Mesenchymal stem cell (in vitro differentiated cells and primary cell): ENCODE data around the gene REX1BD.

Source experiments
- DNase-seq: peaks from one replicate; pipeline ENCODE4 v3.0.0-alpha.2; 2013
- H2AFZ ChIP-seq: one replicate; pipeline ENCODE4 v1.6.1; 2013; ENCODE audit warnings: low read depth, mild to moderate bottlenecking, control low read depth, inconsistent platforms, low read length, moderate library complexity
- H2AK5ac ChIP-seq: 2 replicates; pipeline ENCODE4 v1.6.1; 2013; ENCODE audit warnings: low read length, moderate library complexity, mild to moderate bottlenecking, inconsistent platforms; ENCODE audit not compliant: severe bottlenecking
- H2BK120ac ChIP-seq: one replicate; pipeline ENCODE4 v1.6.1; 2013; ENCODE audit warnings: low read depth, mild to moderate bottlenecking, inconsistent platforms, low read length, moderate library complexity
- H2BK12ac ChIP-seq, 2 experiments: one replicate each; pipeline ENCODE4 v1.6.1; 2013; ENCODE audit warnings: inconsistent platforms in 2 of 2, low read length in 2 of 2, mild to moderate bottlenecking in 2 of 2, moderate library complexity in 2 of 2, control low read depth in 1 of 2
- H2BK15ac ChIP-seq: one replicate; pipeline ENCODE4 v1.6.1; 2013; ENCODE audit warnings: mild to moderate bottlenecking, low read depth, inconsistent platforms; ENCODE audit not compliant: poor library complexity, severe bottlenecking
- H2BK5ac ChIP-seq: 2 replicates; pipeline ENCODE4 v1.6.1; 2013; ENCODE audit warnings: low read depth, mild to moderate bottlenecking, low read length, control low read depth, inconsistent platforms; ENCODE audit not compliant: poor library complexity, severe bottlenecking
- H3K14ac ChIP-seq, 2 experiments: one replicate each; pipeline ENCODE4 v1.6.1; 2013; ENCODE audit warnings: inconsistent platforms in 2 of 2, low read length in 2 of 2, control low read depth in 1 of 2, mild to moderate bottlenecking in 1 of 2, moderate library complexity in 1 of 2
- H3K18ac ChIP-seq, 2 experiments: one replicate each; pipeline ENCODE4 v1.6.1; 2013; ENCODE audit warnings: inconsistent platforms in 2 of 2, low read length in 2 of 2, control low read depth in 1 of 2, low read depth in 1 of 2, mild to moderate bottlenecking in 1 of 2
- H3K23ac ChIP-seq, 2 experiments: one replicate each; pipeline ENCODE4 v1.6.1; 2013; ENCODE audit warnings: inconsistent platforms in 2 of 2, low read length in 2 of 2, mild to moderate bottlenecking in 2 of 2, moderate library complexity in 2 of 2, control low read depth in 1 of 2
- H3K27ac ChIP-seq: 2 replicates; pipeline ENCODE4 v1.5.1; 2013; ENCODE audit warnings: mild to moderate bottlenecking, moderate library complexity, low read length, control low read depth, inconsistent platforms; ENCODE audit not compliant: poor library complexity, severe bottlenecking
- H3K27me3 ChIP-seq, 2 experiments: 2 replicates each; pipeline versions ENCODE4 v1.6.1 to v1.7.0; 2013; ENCODE audit warnings: low read length in 2 of 2, mild to moderate bottlenecking in 2 of 2, moderate library complexity in 2 of 2, control low read depth in 1 of 2, inconsistent platforms in 1 of 2; ENCODE audit not compliant: control insufficient read depth in 1 of 2, insufficient read depth in 1 of 2
- H3K36me3 ChIP-seq, 2 experiments: 2 replicates each; pipeline versions ENCODE4 v1.6.1 to v1.7.0; 2013; ENCODE audit warnings: low read length in 2 of 2, control low read depth in 1 of 2, inconsistent platforms in 1 of 2, low read depth in 1 of 2, mild to moderate bottlenecking in 1 of 2; ENCODE audit not compliant: insufficient read depth in 2 of 2, control insufficient read depth in 1 of 2
- H3K4ac ChIP-seq, 2 experiments: one replicate each; pipeline ENCODE4 v1.6.1; 2013; ENCODE audit warnings: inconsistent platforms in 2 of 2, low read length in 2 of 2, mild to moderate bottlenecking in 2 of 2, moderate library complexity in 2 of 2, control low read depth in 1 of 2, low read depth in 1 of 2
- H3K4me1 ChIP-seq: 2 replicates; pipeline ENCODE4 v1.6.1; 2013; ENCODE audit warnings: low read depth, low read length, control low read depth; ENCODE audit not compliant: control insufficient read depth, insufficient read depth
- H3K4me2 ChIP-seq: 2 replicates; pipeline ENCODE4 v1.6.1; 2013; ENCODE audit warnings: low read length, mild to moderate bottlenecking, inconsistent platforms; ENCODE audit not compliant: poor library complexity, severe bottlenecking
- H3K4me3 ChIP-seq, 2 experiments: 2 replicates each; pipeline versions ENCODE4 v1.5.1 to v1.7.0; 2013; ENCODE audit warnings: low read length in 2 of 2, mild to moderate bottlenecking in 2 of 2, control low read depth in 1 of 2, low read depth in 1 of 2; ENCODE audit not compliant: insufficient read depth in 1 of 2
- H3K79me1 ChIP-seq: replicated peaks from 2 replicates; pipeline ENCODE4 v1.6.1; 2013; ENCODE audit warnings: mild to moderate bottlenecking, control low read depth, low read length, inconsistent platforms; ENCODE audit not compliant: poor library complexity, severe bottlenecking
- H3K9ac ChIP-seq: 2 replicates; pipeline ENCODE4 v1.7.0; 2013; ENCODE audit warnings: mild to moderate bottlenecking, low read length, moderate library complexity
- H3K9me3 ChIP-seq: 2 replicates; pipeline ENCODE4 v1.7.0; 2013; ENCODE audit warnings: mild to moderate bottlenecking, low read length; ENCODE audit not compliant: control insufficient read depth
- H4K8ac ChIP-seq: one replicate; pipeline ENCODE4 v1.6.1; 2013; ENCODE audit warnings: inconsistent platforms, mild to moderate bottlenecking, low read length, moderate library complexity
- H4K91ac ChIP-seq: one replicate; pipeline ENCODE4 v1.6.1; 2013; ENCODE audit warnings: mild to moderate bottlenecking, low read length, inconsistent platforms
- WGBS: methylation state at CpG from one replicate; pipeline ENCODE4 v1.1.7; 2013; ENCODE audit warnings: mixed read lengths; 5-methylcytosine and 5-hydroxymethylcytosine counted together

Gene REX1BD

DNA sequence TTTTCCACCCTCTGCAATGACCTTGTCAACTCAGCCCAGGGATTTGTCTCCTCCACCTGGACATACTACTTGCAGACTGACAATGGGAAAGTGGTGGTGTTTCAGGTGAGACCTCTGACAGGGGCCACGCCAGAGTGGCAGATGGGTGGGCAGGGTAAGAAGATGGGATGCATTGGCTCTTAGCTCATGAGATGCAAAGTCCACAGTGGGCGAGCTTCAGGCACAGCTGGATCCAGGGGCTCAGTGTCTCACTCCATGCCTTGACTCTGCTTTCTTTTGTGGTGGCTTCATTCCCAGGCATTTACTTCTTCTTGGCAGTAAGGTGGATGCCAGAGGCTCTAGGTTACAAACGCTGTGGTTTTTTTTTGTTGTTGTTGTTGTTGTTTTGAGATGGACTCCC is 27.4 kb downstream of the REX1BD start:
- no peak overlapping the region for H3K4ac ChIP-seq
- no peak overlapping the region for H2AFZ ChIP-seq
- H2AK5ac ChIP-seq, result no peak overlapping the region
- H3K9me3 ChIP-seq, result peaks cover 5% of the 10 kb centered on the region
- peaks cover 26% of the 10 kb centered on the region for H3K4me1 ChIP-seq
- no peaks in the 10 kb centered on the region for H3K79me1 ChIP-seq
- WGBS, result 60% methylated on average over 3 of the region's 3 CpGs
- no peak overlapping the region for H3K4me3 ChIP-seq
- no peak overlapping the region for H3K23ac ChIP-seq
- no peak overlapping the region for H3K18ac ChIP-seq
- H2BK5ac ChIP-seq, result no peak overlapping the region
- H3K4me2 ChIP-seq, result no peak overlapping the region
- no peak overlapping the region for H3K9ac ChIP-seq
- no peak overlapping the region for H2BK12ac ChIP-seq
- H2BK15ac ChIP-seq, result no peak overlapping the region
- H2BK120ac ChIP-seq, result no peak overlapping the region
- no peak for DNase-seq
- H3K27me3 ChIP-seq, result peaks cover 54 to 58% of the 10 kb centered on the region in 2 experiments
- no peaks in the 10 kb centered on the region for H3K36me3 ChIP-seq
- H3K14ac ChIP-seq, result no peak overlapping the region
- H4K91ac ChIP-seq, result no peak overlapping the region
- H4K8ac ChIP-seq, result no peak overlapping the region
- H3K27ac ChIP-seq, result no peak overlapping the region

DNA sequence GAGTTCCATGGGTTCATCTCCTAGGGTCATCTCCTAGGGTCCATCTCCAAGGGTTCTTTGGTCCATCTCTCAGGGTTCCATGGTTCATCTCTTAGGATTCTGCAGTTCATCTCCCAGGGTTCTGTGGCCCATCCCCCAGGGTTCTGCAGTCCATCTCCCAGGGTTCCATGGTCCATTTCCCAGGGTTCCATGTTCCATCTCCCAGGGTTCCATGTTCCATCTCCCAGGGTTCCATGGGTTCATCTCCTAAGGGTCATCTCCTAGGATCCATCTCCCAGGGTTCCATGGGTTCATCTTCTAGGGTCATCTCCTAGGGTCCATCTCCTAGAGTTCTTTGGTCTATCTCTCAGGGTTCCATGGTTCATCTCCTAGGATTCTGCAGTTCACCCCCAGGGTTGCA is 29.0 kb downstream of the REX1BD start:
- Histone ChIP-seq H3K9me3 (peaks cover 5% of the 10 kb centered on the region), H3K27ac (no peak overlapping the region), H2BK15ac (no peak overlapping the region), H3K9ac (no peak overlapping the region), H3K36me3 (no peaks in the 10 kb centered on the region), H2BK5ac (no peak overlapping the region), H3K14ac (no peak overlapping the region), H3K79me1 (no peaks in the 10 kb centered on the region), H4K91ac (no peak overlapping the region), H3K18ac (no peak overlapping the region), H2BK12ac (no peak overlapping the region), H3K4me2 (no peak overlapping the region), H4K8ac (no peak overlapping the region), H2BK120ac (no peak overlapping the region), H3K4me1 (peaks cover 13% of the 10 kb centered on the region), H3K4ac (no peak overlapping the region), H2AK5ac (no peak overlapping the region), H3K27me3 (peaks cover 41 to 47% of the 10 kb centered on the region in 2 experiments), H2AFZ (no peak overlapping the region), H3K4me3 (no peak overlapping the region), H3K23ac (no peak overlapping the region)
- DNase-seq, result no peak

DNA sequence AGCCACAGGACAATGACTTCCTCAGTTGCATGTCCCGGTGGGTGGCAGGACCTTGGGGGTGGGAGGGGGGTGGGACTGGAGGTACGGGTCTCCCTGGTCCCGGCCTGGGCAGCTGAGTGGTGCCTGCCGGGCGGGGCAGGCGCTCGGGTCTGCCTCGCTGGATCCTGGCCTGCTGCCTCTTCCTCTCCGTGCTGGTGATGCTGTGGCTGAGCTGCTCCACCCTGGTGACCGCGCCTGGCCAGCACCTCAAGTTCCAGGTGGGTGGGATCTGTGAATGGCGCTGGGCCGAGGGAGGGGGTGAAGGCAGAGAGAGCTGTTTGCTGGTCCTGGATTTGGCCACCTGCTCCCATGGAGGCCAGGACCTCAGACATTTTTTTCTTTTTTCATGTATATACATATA is 29.6 kb downstream of the REX1BD start:
- Histone ChIP-seq H3K14ac (no peak overlapping the region), H3K36me3 (no peaks in the 10 kb centered on the region), H3K4me1 (peaks cover 6% of the 10 kb centered on the region), H2AFZ (no peak overlapping the region), H2BK15ac (no peak overlapping the region), H3K4me3 (no peak overlapping the region), H3K18ac (no peak overlapping the region), H3K9ac (no peak overlapping the region), H3K27me3 (peaks cover 34 to 46% of the 10 kb centered on the region in 2 experiments), H2BK120ac (no peak overlapping the region), H2BK12ac (no peak overlapping the region), H3K9me3 (peaks cover 5% of the 10 kb centered on the region), H4K8ac (no peak overlapping the region), H4K91ac (no peak overlapping the region), H3K4ac (no peak overlapping the region), H2AK5ac (no peak overlapping the region), H3K79me1 (no peaks in the 10 kb centered on the region), H3K23ac (no peak overlapping the region), H2BK5ac (no peak overlapping the region), H3K27ac (no peak overlapping the region), H3K4me2 (no peak overlapping the region)
- DNase-seq, result no peak
- WGBS, result 95% methylated on average over 10 of the region's 13 CpGs

DNA sequence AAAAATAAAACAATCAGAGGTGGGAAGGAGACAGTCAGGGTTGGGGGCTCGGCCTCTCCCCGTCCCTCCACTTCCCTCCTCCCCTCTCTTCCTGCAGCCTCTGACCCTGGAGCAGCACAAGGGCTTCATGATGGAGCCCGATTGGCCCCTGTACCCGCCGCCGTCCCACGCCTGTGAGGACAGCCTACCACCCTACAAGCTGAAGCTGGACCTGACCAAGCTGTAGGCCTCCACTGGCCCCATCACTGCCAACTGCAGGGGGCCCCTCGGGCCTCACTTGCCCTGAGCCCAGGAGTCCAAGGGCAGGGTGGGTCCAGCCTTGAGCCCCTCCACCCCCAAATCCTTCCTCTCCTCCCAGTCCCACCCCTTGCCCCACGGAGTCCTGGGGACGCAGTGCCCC is 31.7 kb downstream of the REX1BD start:
- Histone ChIP-seq H3K14ac (no peak overlapping the region), H3K4ac (no peak overlapping the region), H2BK15ac (no peak overlapping the region), H3K4me2 (no peak overlapping the region), H3K9me3 (peaks cover 5% of the 10 kb centered on the region), H4K91ac (no peak overlapping the region), H3K18ac (no peak overlapping the region), H3K36me3 (no peaks in the 10 kb centered on the region), H3K9ac (no peak overlapping the region), H2AK5ac (no peak overlapping the region), H3K27ac (no peak overlapping the region), H3K23ac (no peak overlapping the region), H3K4me3 (no peak overlapping the region), H2BK12ac (no peak overlapping the region), H4K8ac (no peak overlapping the region), H2BK120ac (no peak overlapping the region), H2AFZ (no peak overlapping the region), H3K27me3 (peaks cover 19 to 25% of the 10 kb centered on the region in 2 experiments), H2BK5ac (no peak overlapping the region), H3K79me1 (no peaks in the 10 kb centered on the region), H3K4me1 (no peaks in the 10 kb centered on the region)
- no peak for DNase-seq
- 88% methylated on average over 10 of the region's 10 CpGs for WGBS
